Neural progenitor cell (in vitro differentiated cells): Measurements from ENCODE around the gene GRIN2A. TPM values are rescaled to one million over a fixed set of nuclear protein-coding genes. Genes with fewer than 3 reads are reported as not detected.

ENCODE experiments used
- DNase-seq: peaks from one replicate; pipeline ENCODE4 v3.0.0-alpha.2; 2016; ENCODE audit warnings: low spot score
- H2AFZ ChIP-seq: fragments of 200-600 bp; sonication (generic); replicated peaks from 2 replicates; pipeline ENCODE4 v1.6.1; 2016; ENCODE audit warnings: antibody characterized with exemption
- H3F3A ChIP-seq: fragments of 200-600 bp; sonication (generic); 2 replicates; pipeline ENCODE4 v1.6.1; 2016; ENCODE audit warnings: antibody characterized with exemption, low read depth
- H3K27ac ChIP-seq: fragments of 200-600 bp; sonication (generic); 2 replicates; pipeline ENCODE4 v1.5.1; 2016; ENCODE audit warnings: mild to moderate bottlenecking
- H3K27me3 ChIP-seq: fragments of 200-600 bp; sonication (generic); 2 replicates; pipeline ENCODE4 v1.6.1; 2016; ENCODE audit warnings: mild to moderate bottlenecking, moderate library complexity
- H3K36me3 ChIP-seq: fragments of 200-600 bp; sonication (generic); 2 replicates; pipeline ENCODE4 v1.5.1; 2016
- H3K4me1 ChIP-seq: fragments of 200-600 bp; sonication (generic); 2 replicates; pipeline ENCODE4 v1.6.1; 2016; ENCODE audit warnings: mixed run types
- H3K4me2 ChIP-seq: fragments of 200-600 bp; sonication (generic); 2 replicates; pipeline ENCODE4 v1.6.1; 2016
- H3K4me3 ChIP-seq: fragments of 200-600 bp; sonication (generic); 2 replicates; pipeline ENCODE4 v1.5.1; 2016
- H3K79me2 ChIP-seq: fragments of 200-600 bp; sonication (generic); 2 replicates; pipeline ENCODE4 v1.6.1; 2016; ENCODE audit warnings: low read depth
- H3K9ac ChIP-seq: fragments of 200-600 bp; sonication (generic); 2 replicates; pipeline ENCODE4 v1.6.1; 2016
- H3K9me3 ChIP-seq: fragments of 200-600 bp; sonication (generic); 2 replicates; pipeline ENCODE4 v1.5.1; 2016; ENCODE audit warnings: low read depth
- H4K20me1 ChIP-seq: fragments of 200-600 bp; sonication (generic); 2 replicates; pipeline ENCODE4 v1.6.1; 2016; ENCODE audit warnings: low read depth
- H3K27ac Mint-ChIP-seq: 3 replicates; pipeline ENCODE4 v1.8.0; 2021; ENCODE audit warnings: mixed read lengths
- H3K27me3 Mint-ChIP-seq: 2 replicates; pipeline ENCODE4 v1.8.0; 2022; ENCODE audit warnings: low read depth, mild to moderate bottlenecking, inconsistent platforms, moderate library complexity, mixed read lengths; ENCODE audit not compliant: insufficient read depth
- H3K36me3 Mint-ChIP-seq: 3 replicates; pipeline ENCODE4 v1.8.0; 2021; ENCODE audit warnings: mixed read lengths
- H3K4me1 Mint-ChIP-seq: 3 replicates; pipeline ENCODE4 v1.8.0; 2021; ENCODE audit warnings: mixed read lengths
- H3K4me3 Mint-ChIP-seq: 3 replicates; pipeline ENCODE4 v1.8.0; 2021; ENCODE audit warnings: mild to moderate bottlenecking, moderate library complexity, mixed read lengths
- H3K9me3 Mint-ChIP-seq: 3 replicates; pipeline ENCODE4 v1.8.0; 2020; ENCODE audit warnings: mixed read lengths
- EZH2 ChIP-seq: fragments of 200-600 bp; sonication (generic); IDR thresholded peaks from 2 replicates; pipeline ENCODE4 v1.6.1; 2017; ENCODE audit warnings: antibody characterized with exemption, mild to moderate bottlenecking, moderate library complexity
- EZH2phosphoT487 ChIP-seq: fragments of 200-600 bp; sonication (generic); IDR thresholded peaks from 2 replicates; pipeline ENCODE4 v1.6.1; 2017; ENCODE audit warnings: antibody characterized with exemption
- total RNA-seq: library from RNA; depleted of rRNA; stranded (reverse); fragments of >200 nt; gene quantifications from 2 replicates; pipeline ENCODE4 v1.2.3, GENCODE V29; 2015; ENCODE audit warnings: low replicate concordance
- TF ChIP-seq, protein P1 (sequence below): fragments of 200-600 bp; sonication (generic); IDR thresholded peaks from 2 replicates; pipeline ENCODE4 v1.5.1; 2017; ENCODE audit warnings: antibody characterized with exemption, mild to moderate bottlenecking

The GRIN2A gene
- total RNA-seq, 1 donor from 2014 or later = 1.6 TPM

DNA sequence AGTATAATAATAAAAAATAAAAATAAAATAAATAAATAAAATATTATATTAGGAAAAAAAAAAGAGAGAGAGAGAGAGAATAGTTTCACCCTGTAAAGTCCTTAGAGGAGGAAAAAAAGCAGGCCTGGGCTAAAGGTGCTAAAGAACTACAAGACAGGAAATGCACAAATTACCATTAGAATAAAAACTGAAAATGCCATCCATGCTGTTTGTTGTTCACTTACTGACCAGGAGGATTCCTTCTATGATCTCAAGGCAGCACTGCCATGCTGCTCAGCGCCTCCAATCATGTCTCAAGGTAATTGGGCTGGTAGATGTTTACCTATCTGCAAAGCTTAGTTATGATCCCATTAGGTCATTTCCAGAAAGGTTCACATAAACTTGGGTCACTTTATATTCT lies 201.2 kb downstream of the GRIN2A start:
- Histone ChIP-seq H3K9ac (no peak overlapping the region), H3K4me3 (no peak overlapping the region), H2AFZ (no peak overlapping the region), H3K4me1 (no peaks in the 10 kb centered on the region), H3K9me3 (no peaks in the 10 kb centered on the region), H3K79me2 (no peaks in the 10 kb centered on the region), H3K36me3 (no peaks in the 10 kb centered on the region), H4K20me1 (no peaks in the 10 kb centered on the region), H3K4me2 (no peak overlapping the region), H3K27me3 (no peaks in the 10 kb centered on the region), H3K27ac (no peak overlapping the region), H3F3A (no peaks in the 10 kb centered on the region)
- Mint-ChIP-seq H3K36me3 (no peaks in the 10 kb centered on the region), H3K9me3 (no peaks in the 10 kb centered on the region), H3K4me1 (no peaks in the 10 kb centered on the region), H3K27me3 (no peaks in the 10 kb centered on the region), H3K4me3 (no peak overlapping the region), H3K27ac (no peak overlapping the region)
- DNase-seq = no peak
- no peak for TF ChIP-seq EZH2phosphoT487
- no peak for TF ChIP-seq EZH2
- TF ChIP-seq, protein P1, sequence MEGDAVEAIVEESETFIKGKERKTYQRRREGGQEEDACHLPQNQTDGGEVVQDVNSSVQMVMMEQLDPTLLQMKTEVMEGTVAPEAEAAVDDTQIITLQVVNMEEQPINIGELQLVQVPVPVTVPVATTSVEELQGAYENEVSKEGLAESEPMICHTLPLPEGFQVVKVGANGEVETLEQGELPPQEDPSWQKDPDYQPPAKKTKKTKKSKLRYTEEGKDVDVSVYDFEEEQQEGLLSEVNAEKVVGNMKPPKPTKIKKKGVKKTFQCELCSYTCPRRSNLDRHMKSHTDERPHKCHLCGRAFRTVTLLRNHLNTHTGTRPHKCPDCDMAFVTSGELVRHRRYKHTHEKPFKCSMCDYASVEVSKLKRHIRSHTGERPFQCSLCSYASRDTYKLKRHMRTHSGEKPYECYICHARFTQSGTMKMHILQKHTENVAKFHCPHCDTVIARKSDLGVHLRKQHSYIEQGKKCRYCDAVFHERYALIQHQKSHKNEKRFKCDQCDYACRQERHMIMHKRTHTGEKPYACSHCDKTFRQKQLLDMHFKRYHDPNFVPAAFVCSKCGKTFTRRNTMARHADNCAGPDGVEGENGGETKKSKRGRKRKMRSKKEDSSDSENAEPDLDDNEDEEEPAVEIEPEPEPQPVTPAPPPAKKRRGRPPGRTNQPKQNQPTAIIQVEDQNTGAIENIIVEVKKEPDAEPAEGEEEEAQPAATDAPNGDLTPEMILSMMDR = no peak

DNA sequence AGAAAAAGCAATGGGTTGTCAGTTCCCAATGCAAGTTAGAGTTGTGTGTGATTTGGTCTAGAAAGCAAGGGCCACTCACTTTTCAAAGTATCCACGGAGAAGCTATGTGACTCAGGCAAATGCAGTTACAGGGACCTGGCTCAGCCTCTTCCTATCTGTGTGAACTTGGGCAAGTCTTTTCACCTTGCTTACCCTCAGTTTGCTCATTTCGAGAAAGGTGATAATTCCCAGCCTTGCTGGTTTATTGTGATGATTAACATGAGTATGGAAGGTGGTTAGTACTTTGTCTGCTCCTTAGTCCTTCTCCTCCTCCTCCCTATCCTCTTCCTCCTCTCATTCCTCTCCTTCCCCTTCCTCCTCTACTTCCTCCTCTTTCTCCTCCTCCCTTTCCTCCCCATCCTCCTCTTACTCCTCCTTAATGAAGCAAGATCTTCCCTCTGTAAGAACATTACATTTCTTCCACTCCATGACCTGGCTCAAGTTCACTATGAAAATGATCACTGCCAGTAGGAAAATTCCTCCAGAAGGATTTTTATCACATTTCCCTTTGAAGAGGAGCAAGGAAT lies 204.0 kb downstream of the GRIN2A start:
- TF ChIP-seq EZH2 (no peak), EZH2phosphoT487 (no peak)
- TF ChIP-seq, protein P1 = no peak
- H3K4me3 ChIP-seq = no peak overlapping the region
- no peak overlapping the region for H3K4me2 ChIP-seq
- H3K4me1 ChIP-seq = no peaks in the 10 kb centered on the region
- Mint-ChIP-seq H3K9me3 (peaks cover 1% of the 10 kb centered on the region), H3K27me3 (peaks cover 2% of the 10 kb centered on the region), H3K27ac (no peak overlapping the region), H3K36me3 (no peaks in the 10 kb centered on the region), H3K4me3 (no peak overlapping the region), H3K4me1 (no peaks in the 10 kb centered on the region)
- no peaks in the 10 kb centered on the region for H3F3A ChIP-seq
- H3K9ac ChIP-seq = no peak overlapping the region
- no peak overlapping the region for H3K27ac ChIP-seq
- no peaks in the 10 kb centered on the region for H3K36me3 ChIP-seq
- no peak overlapping the region for H2AFZ ChIP-seq
- no peaks in the 10 kb centered on the region for H4K20me1 ChIP-seq
- no peaks in the 10 kb centered on the region for H3K79me2 ChIP-seq
- no peaks in the 10 kb centered on the region for H3K9me3 ChIP-seq
- no peaks in the 10 kb centered on the region for H3K27me3 ChIP-seq
- no peak for DNase-seq

DNA sequence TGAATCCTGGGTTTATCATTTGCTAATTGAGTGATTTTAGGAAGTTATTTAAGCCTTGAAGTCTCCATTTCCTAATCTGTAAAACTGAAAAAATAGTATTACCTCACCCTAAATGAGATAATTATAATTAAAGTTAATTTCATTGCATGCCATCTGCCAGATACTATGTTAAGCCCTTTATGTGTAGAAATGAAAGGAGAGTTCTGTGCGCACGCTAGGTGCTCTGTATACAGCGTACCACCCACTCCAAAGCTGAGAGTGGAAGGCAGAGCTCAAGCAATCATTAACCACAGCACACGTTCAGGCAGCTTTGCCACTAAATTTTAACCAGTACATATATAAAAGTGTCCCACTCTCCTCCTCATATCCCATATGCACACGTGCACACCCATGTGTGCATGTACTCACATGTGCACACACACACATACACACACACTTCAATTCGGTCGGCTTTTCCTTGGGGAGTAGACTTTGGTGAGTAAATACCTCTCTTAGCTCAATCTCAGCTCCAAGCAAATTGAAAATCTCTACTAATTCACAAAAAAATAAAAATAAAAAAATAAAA lies 204.8 kb downstream of the GRIN2A start:
- no peaks in the 10 kb centered on the region for H3F3A ChIP-seq
- no peak overlapping the region for H3K9ac ChIP-seq
- no peak overlapping the region for H3K27ac ChIP-seq
- Mint-ChIP-seq H3K9me3 (peaks cover 2% of the 10 kb centered on the region), H3K36me3 (no peaks in the 10 kb centered on the region), H3K27ac (no peak overlapping the region), H3K27me3 (peaks cover 2% of the 10 kb centered on the region), H3K4me3 (no peak overlapping the region), H3K4me1 (no peaks in the 10 kb centered on the region)
- no peaks in the 10 kb centered on the region for H3K27me3 ChIP-seq
- H3K9me3 ChIP-seq = no peaks in the 10 kb centered on the region
- no peak overlapping the region for H3K4me3 ChIP-seq
- no peak overlapping the region for H2AFZ ChIP-seq
- H3K79me2 ChIP-seq = no peaks in the 10 kb centered on the region
- H4K20me1 ChIP-seq = no peaks in the 10 kb centered on the region
- H3K36me3 ChIP-seq = no peaks in the 10 kb centered on the region
- no peak for DNase-seq
- H3K4me2 ChIP-seq = no peak overlapping the region
- H3K4me1 ChIP-seq = no peaks in the 10 kb centered on the region
- TF ChIP-seq EZH2phosphoT487 (no peak), EZH2 (no peak)
- TF ChIP-seq, protein P1 = no peak
